DMS 273 (cell line): ENCODE measurements around the gene AIRE.
"Not testable (repeated sequence)": the region's sequence is repeated elsewhere in the genome, so short reads cannot be mapped to it uniquely, and the experiment has no call there.

Source experiments
- DNase-seq: peaks from one replicate; lab custom pipeline; 2025; ENCODE audit not compliant: unreplicated experiment; lab: John Stamatoyannopoulos, UW

Gene AIRE

GRCh38 chr21:44334329-44335030, 48.8 kb downstream of the AIRE start:
- DNase-seq, result no peak

- DNase-seq, result no peak
These were observed 49.8 kb downstream of the AIRE start for GRCh38 chr21:44335266-44336059.

GRCh38 chr21:44337449-44337848, 51.8 kb downstream of the AIRE start:
- no peak for DNase-seq

- DNase-seq, result peak; percentile 51
These were observed 52.5 kb downstream of the AIRE start for GRCh38 chr21:44337941-44338895.

- DNase-seq, result peak; percentile 98
These were observed 53.6 kb downstream of the AIRE start, which contains the start of gene CFAP410 for GRCh38 chr21:44338971-44339910. TSS of gene CFAP410 (minus strand) at chr21:44339390. CDS start at chr21:44339194, 196 bp downstream.

GRCh38 chr21:44341726-44342458, 56.2 kb downstream of the AIRE start:
- not testable (repeated sequence) for DNase-seq

GRCh38 chr21:44342981-44343380, 57.3 kb downstream of the AIRE start:
- not testable (repeated sequence) for DNase-seq

GRCh38 chr21:44344541-44345183, 59.0 kb downstream of the AIRE start:
- DNase-seq, result peak; percentile 54

GRCh38 chr21:44345495-44345894, 59.8 kb downstream of the AIRE start:
- peak; percentile 83 for DNase-seq

GRCh38 chr21:44347911-44348451, 62.3 kb downstream of the AIRE start:
- DNase-seq, result no peak
